ENCODE data around the gene KCND2.
"Not testable (repeated sequence)": the region's sequence is repeated elsewhere in the genome, so short reads cannot be mapped to it uniquely, and the experiment has no call there.

Gene KCND2

GRCh38 chr7:120554960-120555571 is 282.1 kb downstream of the KCND2 start:
- no peak overlapping the region for H3K4me3 ChIP-seq (ENCODE audit: low read depth in 1 of 5, low read length in 5 of 5)
- no peak overlapping the region for H3K27ac ChIP-seq (ENCODE audit: low read depth, low read length)
- H3K9ac ChIP-seq (ENCODE audit: low read length in 5 of 5), result no peak overlapping the region
- no peaks in the 10 kb centered on the region for H3K27me3 ChIP-seq (ENCODE audit: control insufficient read depth in 5 of 5, insufficient read depth in 4 of 5, low read length in 5 of 5)
- no peaks in the 10 kb centered on the region for H3K9me3 ChIP-seq (ENCODE audit: control insufficient read depth in 5 of 5, low read length in 5 of 5)
- peaks cover 0 to 6% (median 4%) of the 10 kb centered on the region in 5 donors for H3K4me1 ChIP-seq (ENCODE audit: control insufficient read depth in 5 of 5, insufficient read depth in 5 of 5, low read length in 5 of 5)
- no peaks in the 10 kb centered on the region for H3K36me3 ChIP-seq (ENCODE audit: control insufficient read depth in 5 of 5, insufficient read depth in 5 of 5, low read length in 5 of 5)

DNA sequence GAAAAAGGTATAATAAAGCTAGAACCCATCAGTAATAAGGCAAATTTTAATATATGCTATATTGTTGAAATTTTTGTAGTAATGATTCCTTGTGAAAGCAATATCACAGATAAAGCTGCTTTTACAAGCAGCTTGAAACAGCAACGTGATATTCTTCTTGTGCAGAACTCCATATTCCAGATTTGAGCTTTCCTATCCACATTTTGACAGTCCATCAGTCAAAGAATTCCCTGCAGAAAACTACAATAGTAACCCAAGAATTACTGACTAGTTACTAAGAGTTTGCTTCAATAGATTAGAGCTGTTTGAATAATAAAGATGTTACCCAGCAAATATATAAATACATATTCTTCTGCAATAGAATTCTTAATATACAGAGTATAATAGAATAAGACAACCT is 291.2 kb downstream of the KCND2 start:
- Histone ChIP-seq H3K4me1 (ENCODE audit: control insufficient read depth in 5 of 5, insufficient read depth in 5 of 5, low read length in 5 of 5) (peaks cover 0 to 4% (median 0%) of the 10 kb centered on the region in 5 donors), H3K27ac (ENCODE audit: low read depth, low read length) (no peak overlapping the region), H3K36me3 (ENCODE audit: control insufficient read depth in 5 of 5, insufficient read depth in 5 of 5, low read length in 5 of 5) (no peaks in the 10 kb centered on the region), H3K9ac (ENCODE audit: low read length in 5 of 5) (no peak overlapping the region), H3K27me3 (ENCODE audit: control insufficient read depth in 5 of 5, insufficient read depth in 4 of 5, low read length in 5 of 5) (no peaks in the 10 kb centered on the region), H3K4me3 (ENCODE audit: low read depth in 1 of 5, low read length in 5 of 5) (no peak overlapping the region), H3K9me3 (ENCODE audit: control insufficient read depth in 5 of 5, low read length in 5 of 5) (no peaks in the 10 kb centered on the region)

GRCh38 chr7:120567204-120567603 is 294.2 kb downstream of the KCND2 start:
- peaks cover 0 to 4% (median 0%) of the 10 kb centered on the region in 5 donors for H3K4me1 ChIP-seq (ENCODE audit: control insufficient read depth in 5 of 5, insufficient read depth in 5 of 5, low read length in 5 of 5)
- H3K27me3 ChIP-seq (ENCODE audit: control insufficient read depth in 5 of 5, insufficient read depth in 4 of 5, low read length in 5 of 5), result no peaks in the 10 kb centered on the region
- H3K9ac ChIP-seq (ENCODE audit: low read length in 5 of 5), result no peak overlapping the region
- H3K27ac ChIP-seq (ENCODE audit: low read depth, low read length), result no peak overlapping the region
- no peaks in the 10 kb centered on the region for H3K36me3 ChIP-seq (ENCODE audit: control insufficient read depth in 5 of 5, insufficient read depth in 5 of 5, low read length in 5 of 5)
- H3K9me3 ChIP-seq (ENCODE audit: control insufficient read depth in 5 of 5, low read length in 5 of 5), result no peaks in the 10 kb centered on the region
- no peak overlapping the region for H3K4me3 ChIP-seq (ENCODE audit: low read depth in 1 of 5, low read length in 5 of 5)

DNA sequence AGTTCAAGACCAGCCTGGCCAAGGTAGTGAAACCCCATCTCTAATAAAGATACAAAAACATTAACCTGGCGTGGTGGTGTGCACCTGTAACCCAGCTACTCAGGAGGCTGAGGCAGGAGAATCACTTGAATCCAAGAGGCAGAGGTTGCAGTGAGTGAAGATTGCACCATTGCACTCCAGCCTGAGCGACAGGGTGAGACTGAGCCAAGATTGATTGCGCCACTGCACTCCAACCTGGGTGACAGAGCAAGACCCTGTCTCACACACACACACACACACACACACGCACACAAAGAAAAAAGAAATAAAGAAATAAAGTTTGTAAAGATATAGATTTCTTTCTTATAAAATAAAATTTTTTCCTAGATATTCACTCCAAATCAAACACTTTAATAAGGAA is 305.7 kb downstream of the KCND2 start:
- H3K27me3 ChIP-seq (ENCODE audit: control insufficient read depth in 5 of 5, insufficient read depth in 4 of 5, low read length in 5 of 5); H3K36me3 ChIP-seq (ENCODE audit: control insufficient read depth in 5 of 5, insufficient read depth in 5 of 5, low read length in 5 of 5); H3K9me3 ChIP-seq (ENCODE audit: control insufficient read depth in 5 of 5, low read length in 5 of 5); H3K27ac ChIP-seq (ENCODE audit: low read depth, low read length); H3K9ac ChIP-seq (ENCODE audit: low read length in 5 of 5); H3K4me1 ChIP-seq (ENCODE audit: control insufficient read depth in 5 of 5, insufficient read depth in 5 of 5, low read length in 5 of 5); H3K4me3 ChIP-seq (ENCODE audit: low read depth in 1 of 5, low read length in 5 of 5): not testable (repeated sequence)

- no peaks in the 10 kb centered on the region for H3K9me3 ChIP-seq (ENCODE audit: control insufficient read depth in 5 of 5, low read length in 5 of 5)
- H3K4me1 ChIP-seq (ENCODE audit: control insufficient read depth in 5 of 5, insufficient read depth in 5 of 5, low read length in 5 of 5), result no peaks in the 10 kb centered on the region
- H3K36me3 ChIP-seq (ENCODE audit: control insufficient read depth in 5 of 5, insufficient read depth in 5 of 5, low read length in 5 of 5), result no peaks in the 10 kb centered on the region
- H3K9ac ChIP-seq (ENCODE audit: low read length in 5 of 5), result no peak overlapping the region
- H3K27ac ChIP-seq (ENCODE audit: low read depth, low read length), result no peak overlapping the region
- no peaks in the 10 kb centered on the region for H3K27me3 ChIP-seq (ENCODE audit: control insufficient read depth in 5 of 5, insufficient read depth in 4 of 5, low read length in 5 of 5)
- no peak overlapping the region for H3K4me3 ChIP-seq (ENCODE audit: low read depth in 1 of 5, low read length in 5 of 5)
These were observed 309.9 kb downstream of the KCND2 start for GRCh38 chr7:120582916-120583315.

GRCh38 chr7:120583899-120584586 is 311.1 kb downstream of the KCND2 start:
- no peaks in the 10 kb centered on the region for H3K27me3 ChIP-seq (ENCODE audit: control insufficient read depth in 5 of 5, insufficient read depth in 4 of 5, low read length in 5 of 5)
- no peak overlapping the region for H3K9ac ChIP-seq (ENCODE audit: low read length in 5 of 5)
- no peak overlapping the region for H3K27ac ChIP-seq (ENCODE audit: low read depth, low read length)
- H3K4me3 ChIP-seq (ENCODE audit: low read depth in 1 of 5, low read length in 5 of 5), result no peak overlapping the region
- no peaks in the 10 kb centered on the region for H3K4me1 ChIP-seq (ENCODE audit: control insufficient read depth in 5 of 5, insufficient read depth in 5 of 5, low read length in 5 of 5)
- H3K36me3 ChIP-seq (ENCODE audit: control insufficient read depth in 5 of 5, insufficient read depth in 5 of 5, low read length in 5 of 5), result no peaks in the 10 kb centered on the region
- H3K9me3 ChIP-seq (ENCODE audit: control insufficient read depth in 5 of 5, low read length in 5 of 5), result no peaks in the 10 kb centered on the region

DNA sequence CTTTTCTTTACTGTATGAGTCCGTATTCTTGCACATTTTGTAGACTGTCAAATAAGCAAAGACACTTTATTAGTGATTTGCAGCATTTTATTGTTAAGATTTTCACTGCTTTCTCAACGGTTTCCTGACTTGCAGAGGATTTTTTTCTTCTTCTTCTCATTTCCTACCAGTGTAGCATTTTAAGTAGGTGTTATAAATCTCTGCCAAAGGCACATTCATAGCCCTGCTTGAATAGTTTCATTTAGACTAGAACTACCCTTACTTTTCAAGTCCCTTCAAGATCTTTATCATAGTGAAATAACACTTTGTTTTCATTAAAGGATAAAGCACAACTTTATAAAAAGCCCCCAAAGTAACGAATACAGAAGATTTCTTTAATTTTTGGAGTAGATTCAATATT is 313.6 kb downstream of the KCND2 start:
- Histone ChIP-seq H3K4me1 (ENCODE audit: control insufficient read depth in 5 of 5, insufficient read depth in 5 of 5, low read length in 5 of 5) (no peaks in the 10 kb centered on the region), H3K27ac (ENCODE audit: low read depth, low read length) (no peak overlapping the region), H3K27me3 (ENCODE audit: control insufficient read depth in 5 of 5, insufficient read depth in 4 of 5, low read length in 5 of 5) (no peaks in the 10 kb centered on the region), H3K9ac (ENCODE audit: low read length in 5 of 5) (no peak overlapping the region), H3K4me3 (ENCODE audit: low read depth in 1 of 5, low read length in 5 of 5) (no peak overlapping the region), H3K36me3 (ENCODE audit: control insufficient read depth in 5 of 5, insufficient read depth in 5 of 5, low read length in 5 of 5) (no peaks in the 10 kb centered on the region), H3K9me3 (ENCODE audit: control insufficient read depth in 5 of 5, low read length in 5 of 5) (no peaks in the 10 kb centered on the region)

DNA sequence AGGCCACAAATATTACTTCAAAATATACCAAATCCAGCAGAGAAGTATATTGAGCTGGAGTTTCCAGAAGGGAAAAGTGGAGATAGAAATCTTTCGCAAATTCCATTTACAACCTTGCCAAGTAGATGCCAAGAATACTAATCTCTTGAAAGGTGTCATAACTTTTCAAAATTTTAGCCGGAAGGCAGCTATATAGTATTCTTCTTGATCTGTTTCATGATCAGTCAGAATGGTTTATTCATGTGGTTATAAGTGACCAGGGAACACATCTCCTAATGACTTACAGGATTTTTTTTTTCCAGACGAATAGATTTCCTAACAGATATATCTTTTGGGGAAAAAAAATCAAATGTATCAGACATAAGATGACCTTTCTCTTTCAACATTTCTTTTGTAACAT is 314.3 kb downstream of the KCND2 start:
- Histone ChIP-seq H3K27ac (ENCODE audit: low read depth, low read length) (no peak overlapping the region), H3K27me3 (ENCODE audit: control insufficient read depth in 5 of 5, insufficient read depth in 4 of 5, low read length in 5 of 5) (no peaks in the 10 kb centered on the region), H3K9ac (ENCODE audit: low read length in 5 of 5) (no peak overlapping the region), H3K4me1 (ENCODE audit: control insufficient read depth in 5 of 5, insufficient read depth in 5 of 5, low read length in 5 of 5) (no peaks in the 10 kb centered on the region), H3K4me3 (ENCODE audit: low read depth in 1 of 5, low read length in 5 of 5) (no peak overlapping the region), H3K9me3 (ENCODE audit: control insufficient read depth in 5 of 5, low read length in 5 of 5) (no peaks in the 10 kb centered on the region), H3K36me3 (ENCODE audit: control insufficient read depth in 5 of 5, insufficient read depth in 5 of 5, low read length in 5 of 5) (no peaks in the 10 kb centered on the region)

- no peak overlapping the region for H3K9ac ChIP-seq (ENCODE audit: low read length in 5 of 5)
These were observed 315.4 kb downstream of the KCND2 start for GRCh38 chr7:120588416-120588815.

GRCh38 chr7:120588862-120589261 is 315.9 kb downstream of the KCND2 start:
- no peak overlapping the region for H3K27ac ChIP-seq (ENCODE audit: low read depth, low read length)
- H3K4me1 ChIP-seq (ENCODE audit: control insufficient read depth in 5 of 5, insufficient read depth in 5 of 5, low read length in 5 of 5), result no peaks in the 10 kb centered on the region
- H3K9ac ChIP-seq (ENCODE audit: low read length in 5 of 5), result no peak overlapping the region
- no peaks in the 10 kb centered on the region for H3K36me3 ChIP-seq (ENCODE audit: control insufficient read depth in 5 of 5, insufficient read depth in 5 of 5, low read length in 5 of 5)
- H3K4me3 ChIP-seq (ENCODE audit: low read depth in 1 of 5, low read length in 5 of 5), result no peak overlapping the region
- no peaks in the 10 kb centered on the region for H3K27me3 ChIP-seq (ENCODE audit: control insufficient read depth in 5 of 5, insufficient read depth in 4 of 5, low read length in 5 of 5)
- H3K9me3 ChIP-seq (ENCODE audit: control insufficient read depth in 5 of 5, low read length in 5 of 5), result no peaks in the 10 kb centered on the region

More at GRCh38 chr7:120588416-120588815, 315.4 kb downstream of the KCND2 start:
- Histone ChIP-seq H3K36me3 (ENCODE audit: control insufficient read depth in 5 of 5, insufficient read depth in 5 of 5, low read length in 5 of 5) (no peaks in the 10 kb centered on the region), H3K27me3 (ENCODE audit: control insufficient read depth in 5 of 5, insufficient read depth in 4 of 5, low read length in 5 of 5) (no peaks in the 10 kb centered on the region), H3K27ac (ENCODE audit: low read depth, low read length) (no peak overlapping the region), H3K9me3 (ENCODE audit: control insufficient read depth in 5 of 5, low read length in 5 of 5) (no peaks in the 10 kb centered on the region), H3K4me3 (ENCODE audit: low read depth in 1 of 5, low read length in 5 of 5) (no peak overlapping the region), H3K4me1 (ENCODE audit: control insufficient read depth in 5 of 5, insufficient read depth in 5 of 5, low read length in 5 of 5) (no peaks in the 10 kb centered on the region)
